Kidney capillary endothelial cell (primary cell): Measurements from ENCODE around the gene C1orf21.

Source experiments
- DNase-seq: peaks from one replicate; pipeline ENCODE4 v3.0.0-alpha.2; 2018; ENCODE audit warnings: low spot score

C1orf21 gene

GRCh38 chr1:184556665-184557064 is 169.8 kb downstream of the C1orf21 start:
- no peak for DNase-seq

- DNase-seq = no peak
Observed at GRCh38 chr1:184557423-184558347, 170.9 kb downstream of the C1orf21 start.

- no peak for DNase-seq
Observed at GRCh38 chr1:184558691-184559090, 171.9 kb downstream of the C1orf21 start.

- DNase-seq = no peak
Observed at GRCh38 chr1:184559117-184559713, 172.4 kb downstream of the C1orf21 start.

GRCh38 chr1:184562806-184563205 is 176.0 kb downstream of the C1orf21 start:
- no peak for DNase-seq

GRCh38 chr1:184563308-184563707 is 176.5 kb downstream of the C1orf21 start:
- DNase-seq = peak; percentile 23

- no peak for DNase-seq
Observed at GRCh38 chr1:184567009-184567408, 180.2 kb downstream of the C1orf21 start.

- no peak for DNase-seq
Observed at GRCh38 chr1:184567637-184568036, 180.8 kb downstream of the C1orf21 start.

- DNase-seq = no peak
Observed at GRCh38 chr1:184568148-184568547, 181.3 kb downstream of the C1orf21 start.

GRCh38 chr1:184569106-184569505 is 182.3 kb downstream of the C1orf21 start:
- DNase-seq = no peak

- DNase-seq = no peak
Observed at GRCh38 chr1:184574588-184574987, 187.8 kb downstream of the C1orf21 start.

GRCh38 chr1:184576822-184577221 is 190.0 kb downstream of the C1orf21 start:
- no peak for DNase-seq

- DNase-seq = no peak
Observed at GRCh38 chr1:184577319-184577718, 190.5 kb downstream of the C1orf21 start.

GRCh38 chr1:184582411-184582810 is 195.6 kb downstream of the C1orf21 start:
- DNase-seq = no peak

GRCh38 chr1:184583849-184584248 is 197.0 kb downstream of the C1orf21 start:
- DNase-seq = no peak

GRCh38 chr1:184588701-184589100 is 201.9 kb downstream of the C1orf21 start:
- no peak for DNase-seq

- no peak for DNase-seq
Observed at GRCh38 chr1:184590163-184590750, 203.4 kb downstream of the C1orf21 start.

- DNase-seq = no peak
Observed at GRCh38 chr1:184593597-184593996, 206.8 kb downstream of the C1orf21 start.

- peak; percentile 22 for DNase-seq
Observed at GRCh38 chr1:184595596-184595995, 208.8 kb downstream of the C1orf21 start.

GRCh38 chr1:184596950-184597645 is 210.3 kb downstream of the C1orf21 start:
- DNase-seq = no peak

- peak; percentile 13 for DNase-seq
Observed at GRCh38 chr1:184597650-184598357, 211.0 kb downstream of the C1orf21 start.
